Panc1 (cell line): ENCODE measurements around the gene LYSMD4. TPM values are rescaled to one million over a fixed set of nuclear protein-coding genes. Genes with fewer than 3 reads are reported as not detected.

Source experiments
- ATAC-seq: fragments of 200-7000 bp; cut with Tn5 transposase; 2 replicates; pipeline ENCODE4 v1.9.1; 2020; ENCODE audit warnings: mild to moderate bottlenecking, moderate library complexity
- BruUV-seq: library from RNA; stranded (reverse); fragments of 400-500 nt; replicated peaks from 2 replicates; lab custom pipeline; 2021; lab: Mats Ljungman, UMichigan
- CTCF ChIA-PET: fragments of 300-600 bp; sonication (Branson Sonifier 250); formaldehyde crosslinking; loops from one replicate; lab custom pipeline; 2022; ENCODE audit warnings: antibody characterized with exemption; lab: Charles Lee
- POLR2A ChIA-PET: fragments of 300-600 bp; sonication (Branson Sonifier 250); formaldehyde crosslinking; loops from one replicate; lab custom pipeline; 2022; ENCODE audit warnings: antibody characterized with exemption; lab: Charles Lee
- DNase-seq: peaks from one replicate; pipeline ENCODE4 v3.0.0-alpha.2; 2010; ENCODE audit warnings: low read depth, low spot score
- H3K27ac ChIP-seq: 2 replicates; pipeline ENCODE4 v1.5.1; 2011; ENCODE audit warnings: mild to moderate bottlenecking, low read length, inconsistent platforms
- H3K27me3 ChIP-seq: fragments of 200-500 bp; sonication (Bioruptor generic); 2 replicates; pipeline ENCODE4 v1.6.0; 2014; ENCODE audit warnings: low read length, inconsistent platforms; ENCODE audit not compliant: control insufficient read depth, insufficient read depth
- H3K36me3 ChIP-seq: fragments of 200-500 bp; sonication (Bioruptor generic); 2 replicates; pipeline ENCODE4 v1.5.1; 2014; ENCODE audit warnings: inconsistent platforms, mild to moderate bottlenecking, low read length, moderate library complexity; ENCODE audit not compliant: control insufficient read depth, insufficient read depth
- H3K4me1 ChIP-seq: 2 replicates; pipeline ENCODE4 v1.5.1; 2011; ENCODE audit warnings: inconsistent platforms, mild to moderate bottlenecking, low read length, moderate library complexity; ENCODE audit not compliant: control insufficient read depth, insufficient read depth
- H3K4me3 ChIP-seq, 2 experiments: 2 replicates each; pipeline ENCODE4 v1.5.1; 2011 to 2012; ENCODE audit warnings: low read depth in 2 of 2, low read length in 2 of 2, mild to moderate bottlenecking in 2 of 2, inconsistent platforms in 1 of 2, moderate library complexity in 1 of 2
- H3K9me3 ChIP-seq: fragments of 200-500 bp; sonication (Bioruptor generic); 2 replicates; pipeline ENCODE4 v1.5.1; 2014; ENCODE audit warnings: low read depth, mild to moderate bottlenecking, inconsistent platforms, low read length, moderate library complexity; ENCODE audit not compliant: control insufficient read depth, insufficient read depth
- POLR2AphosphoS5 ChIP-seq: IDR thresholded peaks from 2 replicates; pipeline ENCODE4 v1.6.1; 2012; ENCODE audit warnings: mild to moderate bottlenecking, low read depth, low read length, moderate library complexity
- SIN3A ChIP-seq: IDR thresholded peaks from 2 replicates; pipeline ENCODE4 v1.6.1; 2012; ENCODE audit warnings: low read depth, mild to moderate bottlenecking, low read length, moderate library complexity, borderline replicate concordance; ENCODE audit not compliant: insufficient read depth
- TCF7L2 ChIP-seq: IDR thresholded peaks from 2 replicates; pipeline ENCODE4 v1.6.1; 2011; ENCODE audit warnings: mild to moderate bottlenecking, low read depth, low read length, inconsistent platforms
- in situ Hi-C: cut with HindIII; loops from 2 replicates; pipeline ENCODE4 v1.10.0; 2016; ENCODE audit warnings: low sequenced_read_pairs, low pct_unique_long_range_greater_than_20kb
- intact Hi-C: fragments of 100-400 bp; cut with micrococcal nuclease; formaldehyde crosslinking; loops from one replicate; pipeline ENCODE4 v1.10.0; 2022; ENCODE audit not compliant: unreplicated experiment
- total RNA-seq: library from RNA; stranded (reverse); gene quantifications from one replicate; pipeline ENCODE4 v1.2.1, GENCODE V29; 2021; ENCODE audit not compliant: unreplicated experiment
- TF ChIP-seq, protein P1 (sequence below): fragments of 450-650 bp; IDR thresholded peaks from 2 replicates; pipeline ENCODE4 v1.5.1; 2017; ENCODE audit warnings: mild to moderate bottlenecking
- TF ChIP-seq, protein P2 (sequence below), 2 experiments: IDR thresholded peaks; 2 replicates each; pipeline ENCODE4 v1.6.1; 2011 to 2012; ENCODE audit warnings: low read depth in 2 of 2, control low read depth in 1 of 2, low read length in 1 of 2, mild to moderate bottlenecking in 1 of 2, moderate library complexity in 1 of 2; ENCODE audit not compliant: insufficient read depth in 1 of 2

Gene LYSMD4
- total RNA-seq, 1 experiment from 2014 or later, result 8.9 TPM

DNA sequence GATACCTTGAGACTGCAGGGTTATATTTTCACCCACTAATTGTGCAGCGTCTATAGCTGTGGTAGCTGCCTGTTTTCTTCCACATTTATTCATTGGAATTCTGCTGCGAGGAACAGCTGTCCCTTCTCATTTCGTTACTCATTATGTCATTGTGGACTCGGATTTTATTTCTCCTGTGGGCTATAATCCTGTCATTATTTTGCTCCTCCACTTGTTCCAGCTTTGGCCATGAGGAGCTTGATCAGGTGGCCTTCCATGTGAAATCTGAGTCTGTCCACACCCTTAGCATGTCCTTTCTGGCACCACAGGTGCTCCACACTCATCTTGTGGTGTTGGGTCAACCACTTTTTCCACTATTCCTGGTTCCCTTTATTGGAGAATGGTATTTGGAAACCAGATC, 14.8 kb downstream of the LYSMD4 start:
- no peak for ATAC-seq
- Histone ChIP-seq H3K9me3 (no peaks in the 10 kb centered on the region), H3K4me1 (no peaks in the 10 kb centered on the region), H3K36me3 (peaks cover 2% of the 10 kb centered on the region), H3K27me3 (no peaks in the 10 kb centered on the region), H3K4me3 (no peak overlapping the region), H3K27ac (no peak overlapping the region)
- ChIA-PET POLR2A (no interaction called here), CTCF (interaction anchor here (0.9 kb wide), 1 partner anchor 14 kb away, joined by 3 read pairs; no protein-coding TSS in a partner anchor)
- no peak for DNase-seq
- intact Hi-C loops (no loop called here), in situ Hi-C loops (no loop called here)
- TF ChIP-seq, protein P1, sequence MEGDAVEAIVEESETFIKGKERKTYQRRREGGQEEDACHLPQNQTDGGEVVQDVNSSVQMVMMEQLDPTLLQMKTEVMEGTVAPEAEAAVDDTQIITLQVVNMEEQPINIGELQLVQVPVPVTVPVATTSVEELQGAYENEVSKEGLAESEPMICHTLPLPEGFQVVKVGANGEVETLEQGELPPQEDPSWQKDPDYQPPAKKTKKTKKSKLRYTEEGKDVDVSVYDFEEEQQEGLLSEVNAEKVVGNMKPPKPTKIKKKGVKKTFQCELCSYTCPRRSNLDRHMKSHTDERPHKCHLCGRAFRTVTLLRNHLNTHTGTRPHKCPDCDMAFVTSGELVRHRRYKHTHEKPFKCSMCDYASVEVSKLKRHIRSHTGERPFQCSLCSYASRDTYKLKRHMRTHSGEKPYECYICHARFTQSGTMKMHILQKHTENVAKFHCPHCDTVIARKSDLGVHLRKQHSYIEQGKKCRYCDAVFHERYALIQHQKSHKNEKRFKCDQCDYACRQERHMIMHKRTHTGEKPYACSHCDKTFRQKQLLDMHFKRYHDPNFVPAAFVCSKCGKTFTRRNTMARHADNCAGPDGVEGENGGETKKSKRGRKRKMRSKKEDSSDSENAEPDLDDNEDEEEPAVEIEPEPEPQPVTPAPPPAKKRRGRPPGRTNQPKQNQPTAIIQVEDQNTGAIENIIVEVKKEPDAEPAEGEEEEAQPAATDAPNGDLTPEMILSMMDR, result no peak
- TF ChIP-seq TCF7L2 (no peak), SIN3A (no peak)
- BruUV-seq, result no TSS peak

DNA sequence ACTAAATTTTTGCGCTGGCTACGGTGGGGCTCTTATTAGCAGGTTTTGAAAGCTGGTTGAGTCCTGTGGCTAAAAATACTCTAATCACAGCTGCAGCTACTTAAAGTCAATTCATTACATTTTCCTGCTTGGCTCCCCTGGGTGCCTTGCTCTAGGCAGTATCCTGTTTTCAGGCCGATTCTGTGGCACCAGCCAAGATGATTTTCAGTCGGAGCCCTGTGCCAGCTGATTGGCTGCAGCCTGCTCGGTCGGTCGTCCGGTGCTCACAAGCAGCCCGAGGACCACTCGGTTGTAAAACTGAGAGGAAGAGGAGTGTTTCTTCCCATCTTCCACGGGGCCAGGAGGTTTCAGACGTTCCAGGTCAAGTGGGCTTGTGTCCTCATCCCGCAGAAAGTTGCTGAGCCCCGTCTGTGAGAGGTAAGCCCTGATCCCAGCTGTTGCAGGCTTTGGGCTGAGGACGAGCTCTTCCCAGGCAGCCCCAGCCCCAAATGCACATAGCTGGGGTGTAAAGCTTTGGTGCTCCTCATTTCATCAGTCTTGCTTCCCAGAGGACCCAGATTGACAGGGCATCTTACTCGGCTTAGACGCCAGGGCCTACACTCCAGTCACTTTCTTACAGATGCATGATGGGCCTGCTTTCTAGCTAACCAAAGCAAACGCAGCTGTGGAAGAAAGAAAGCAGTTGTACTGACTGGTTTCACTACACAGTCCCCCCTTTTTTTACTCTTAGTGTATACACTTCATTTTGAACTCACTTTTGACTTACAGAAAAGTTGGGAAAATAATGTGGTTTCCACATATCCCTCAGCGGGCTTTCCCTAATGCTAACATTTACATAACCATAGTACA, 15.9 kb downstream of the LYSMD4 start:
- H3K27me3 ChIP-seq, result no peaks in the 10 kb centered on the region
- in situ Hi-C loops (no loop called here), intact Hi-C loops (no loop called here)
- H3K36me3 ChIP-seq, result peaks cover 2% of the 10 kb centered on the region
- H3K9me3 ChIP-seq, result no peaks in the 10 kb centered on the region
- H3K27ac ChIP-seq, result no peak overlapping the region
- POLR2A ChIA-PET, result no interaction called here
- no peaks in the 10 kb centered on the region for H3K4me1 ChIP-seq
- DNase-seq (no peak), ATAC-seq (no peak; the same call in 1 of the 2 replicates)
- CTCF ChIA-PET, result interaction anchor here (0.6 to 1.3 kb wide), 2 partner anchors 13 to 411 kb away, joined by 3 to 7 read pairs; no protein-coding TSS in a partner anchor
- no TSS peak for BruUV-seq
- H3K4me3 ChIP-seq, result no peak overlapping the region
- TF ChIP-seq TCF7L2, result no peak
- TF ChIP-seq POLR2AphosphoS5, result no peak
- no peak for TF ChIP-seq SIN3A
- TF ChIP-seq, protein P1, result no peak
- TF ChIP-seq, protein P2, sequence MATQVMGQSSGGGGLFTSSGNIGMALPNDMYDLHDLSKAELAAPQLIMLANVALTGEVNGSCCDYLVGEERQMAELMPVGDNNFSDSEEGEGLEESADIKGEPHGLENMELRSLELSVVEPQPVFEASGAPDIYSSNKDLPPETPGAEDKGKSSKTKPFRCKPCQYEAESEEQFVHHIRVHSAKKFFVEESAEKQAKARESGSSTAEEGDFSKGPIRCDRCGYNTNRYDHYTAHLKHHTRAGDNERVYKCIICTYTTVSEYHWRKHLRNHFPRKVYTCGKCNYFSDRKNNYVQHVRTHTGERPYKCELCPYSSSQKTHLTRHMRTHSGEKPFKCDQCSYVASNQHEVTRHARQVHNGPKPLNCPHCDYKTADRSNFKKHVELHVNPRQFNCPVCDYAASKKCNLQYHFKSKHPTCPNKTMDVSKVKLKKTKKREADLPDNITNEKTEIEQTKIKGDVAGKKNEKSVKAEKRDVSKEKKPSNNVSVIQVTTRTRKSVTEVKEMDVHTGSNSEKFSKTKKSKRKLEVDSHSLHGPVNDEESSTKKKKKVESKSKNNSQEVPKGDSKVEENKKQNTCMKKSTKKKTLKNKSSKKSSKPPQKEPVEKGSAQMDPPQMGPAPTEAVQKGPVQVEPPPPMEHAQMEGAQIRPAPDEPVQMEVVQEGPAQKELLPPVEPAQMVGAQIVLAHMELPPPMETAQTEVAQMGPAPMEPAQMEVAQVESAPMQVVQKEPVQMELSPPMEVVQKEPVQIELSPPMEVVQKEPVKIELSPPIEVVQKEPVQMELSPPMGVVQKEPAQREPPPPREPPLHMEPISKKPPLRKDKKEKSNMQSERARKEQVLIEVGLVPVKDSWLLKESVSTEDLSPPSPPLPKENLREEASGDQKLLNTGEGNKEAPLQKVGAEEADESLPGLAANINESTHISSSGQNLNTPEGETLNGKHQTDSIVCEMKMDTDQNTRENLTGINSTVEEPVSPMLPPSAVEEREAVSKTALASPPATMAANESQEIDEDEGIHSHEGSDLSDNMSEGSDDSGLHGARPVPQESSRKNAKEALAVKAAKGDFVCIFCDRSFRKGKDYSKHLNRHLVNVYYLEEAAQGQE (IDR thresholded peaks at IDR 0.05; ENCODE audit: insufficient read depth in 1 of 2, low read depth in 2 of 2, low read length in 1 of 2), result no peak
